Neural progenitor cell (in vitro differentiated cells): ENCODE results near the gene CDS2. TPM values are rescaled to one million over a fixed set of nuclear protein-coding genes. Genes with fewer than 3 reads are reported as not detected.

ENCODE experiments used
- DNase-seq: peaks from one replicate; pipeline ENCODE4 v3.0.0-alpha.2; 2016; ENCODE audit warnings: low spot score
- H2AFZ ChIP-seq: fragments of 200-600 bp; sonication (generic); replicated peaks from 2 replicates; pipeline ENCODE4 v1.6.1; 2016; ENCODE audit warnings: antibody characterized with exemption
- H3F3A ChIP-seq: fragments of 200-600 bp; sonication (generic); 2 replicates; pipeline ENCODE4 v1.6.1; 2016; ENCODE audit warnings: antibody characterized with exemption, low read depth
- H3K27ac ChIP-seq: fragments of 200-600 bp; sonication (generic); 2 replicates; pipeline ENCODE4 v1.5.1; 2016; ENCODE audit warnings: mild to moderate bottlenecking
- H3K27me3 ChIP-seq: fragments of 200-600 bp; sonication (generic); 2 replicates; pipeline ENCODE4 v1.6.1; 2016; ENCODE audit warnings: mild to moderate bottlenecking, moderate library complexity
- H3K36me3 ChIP-seq: fragments of 200-600 bp; sonication (generic); 2 replicates; pipeline ENCODE4 v1.5.1; 2016
- H3K4me1 ChIP-seq: fragments of 200-600 bp; sonication (generic); 2 replicates; pipeline ENCODE4 v1.6.1; 2016; ENCODE audit warnings: mixed run types
- H3K4me2 ChIP-seq: fragments of 200-600 bp; sonication (generic); 2 replicates; pipeline ENCODE4 v1.6.1; 2016
- H3K4me3 ChIP-seq: fragments of 200-600 bp; sonication (generic); 2 replicates; pipeline ENCODE4 v1.5.1; 2016
- H3K79me2 ChIP-seq: fragments of 200-600 bp; sonication (generic); 2 replicates; pipeline ENCODE4 v1.6.1; 2016; ENCODE audit warnings: low read depth
- H3K9ac ChIP-seq: fragments of 200-600 bp; sonication (generic); 2 replicates; pipeline ENCODE4 v1.6.1; 2016
- H3K9me3 ChIP-seq: fragments of 200-600 bp; sonication (generic); 2 replicates; pipeline ENCODE4 v1.5.1; 2016; ENCODE audit warnings: low read depth
- H4K20me1 ChIP-seq: fragments of 200-600 bp; sonication (generic); 2 replicates; pipeline ENCODE4 v1.6.1; 2016; ENCODE audit warnings: low read depth
- H3K27ac Mint-ChIP-seq: 3 replicates; pipeline ENCODE4 v1.8.0; 2021; ENCODE audit warnings: mixed read lengths
- H3K27me3 Mint-ChIP-seq: 2 replicates; pipeline ENCODE4 v1.8.0; 2022; ENCODE audit warnings: low read depth, mild to moderate bottlenecking, inconsistent platforms, moderate library complexity, mixed read lengths; ENCODE audit not compliant: insufficient read depth
- H3K36me3 Mint-ChIP-seq: 3 replicates; pipeline ENCODE4 v1.8.0; 2021; ENCODE audit warnings: mixed read lengths
- H3K4me1 Mint-ChIP-seq: 3 replicates; pipeline ENCODE4 v1.8.0; 2021; ENCODE audit warnings: mixed read lengths
- H3K4me3 Mint-ChIP-seq: 3 replicates; pipeline ENCODE4 v1.8.0; 2021; ENCODE audit warnings: mild to moderate bottlenecking, moderate library complexity, mixed read lengths
- H3K9me3 Mint-ChIP-seq: 3 replicates; pipeline ENCODE4 v1.8.0; 2020; ENCODE audit warnings: mixed read lengths
- EZH2 ChIP-seq: fragments of 200-600 bp; sonication (generic); IDR thresholded peaks from 2 replicates; pipeline ENCODE4 v1.6.1; 2017; ENCODE audit warnings: antibody characterized with exemption, mild to moderate bottlenecking, moderate library complexity
- EZH2phosphoT487 ChIP-seq: fragments of 200-600 bp; sonication (generic); IDR thresholded peaks from 2 replicates; pipeline ENCODE4 v1.6.1; 2017; ENCODE audit warnings: antibody characterized with exemption
- total RNA-seq: library from RNA; depleted of rRNA; stranded (reverse); fragments of >200 nt; gene quantifications from 2 replicates; pipeline ENCODE4 v1.2.3, GENCODE V29; 2015; ENCODE audit warnings: low replicate concordance
- TF ChIP-seq, protein P1 (sequence below): fragments of 200-600 bp; sonication (generic); IDR thresholded peaks from 2 replicates; pipeline ENCODE4 v1.5.1; 2017; ENCODE audit warnings: antibody characterized with exemption, mild to moderate bottlenecking

The CDS2 gene
- total RNA-seq, 1 donor from 2014 or later = 59.8 TPM

DNA sequence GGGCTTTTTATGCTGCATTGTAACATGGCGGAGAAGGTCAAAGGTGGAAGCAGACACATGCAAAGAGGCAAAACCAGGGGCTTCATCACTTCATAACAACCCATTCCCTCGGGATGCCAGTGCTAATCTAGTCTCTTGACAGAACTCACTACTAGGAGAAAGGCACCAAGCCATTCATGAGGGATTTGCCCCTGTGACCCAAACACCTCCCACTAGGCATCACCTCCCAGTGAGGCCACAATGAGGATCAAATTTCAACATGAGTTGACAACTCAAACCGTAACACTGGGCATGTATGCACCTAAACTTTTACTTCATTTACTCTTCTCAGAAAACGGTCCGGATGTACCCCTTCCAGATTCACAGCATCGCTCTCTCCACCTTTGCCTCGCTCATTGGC is 61.9 kb downstream of the CDS2 start:
- DNase-seq = peak; percentile 60
- Histone ChIP-seq H3K9me3 (no peaks in the 10 kb centered on the region), H3K27ac (no peak overlapping the region), H3K9ac (no peak overlapping the region), H3K27me3 (no peaks in the 10 kb centered on the region), H3K4me3 (no peak overlapping the region), H4K20me1 (no peaks in the 10 kb centered on the region), H3K4me2 (peak overlapping the region; percentile 25), H3K36me3 (no peaks in the 10 kb centered on the region), H2AFZ (no peak overlapping the region), H3K79me2 (no peaks in the 10 kb centered on the region), H3K4me1 (peaks cover 14% of the 10 kb centered on the region), H3F3A (peaks cover 11% of the 10 kb centered on the region)
- Mint-ChIP-seq H3K27me3 (no peaks in the 10 kb centered on the region), H3K9me3 (no peaks in the 10 kb centered on the region), H3K27ac (peak overlapping the region; percentile 85), H3K4me1 (peaks cover 19% of the 10 kb centered on the region), H3K4me3 (no peak overlapping the region), H3K36me3 (peaks cover 12% of the 10 kb centered on the region)
- TF ChIP-seq EZH2phosphoT487 (no peak), EZH2 (no peak)
- TF ChIP-seq, protein P1, sequence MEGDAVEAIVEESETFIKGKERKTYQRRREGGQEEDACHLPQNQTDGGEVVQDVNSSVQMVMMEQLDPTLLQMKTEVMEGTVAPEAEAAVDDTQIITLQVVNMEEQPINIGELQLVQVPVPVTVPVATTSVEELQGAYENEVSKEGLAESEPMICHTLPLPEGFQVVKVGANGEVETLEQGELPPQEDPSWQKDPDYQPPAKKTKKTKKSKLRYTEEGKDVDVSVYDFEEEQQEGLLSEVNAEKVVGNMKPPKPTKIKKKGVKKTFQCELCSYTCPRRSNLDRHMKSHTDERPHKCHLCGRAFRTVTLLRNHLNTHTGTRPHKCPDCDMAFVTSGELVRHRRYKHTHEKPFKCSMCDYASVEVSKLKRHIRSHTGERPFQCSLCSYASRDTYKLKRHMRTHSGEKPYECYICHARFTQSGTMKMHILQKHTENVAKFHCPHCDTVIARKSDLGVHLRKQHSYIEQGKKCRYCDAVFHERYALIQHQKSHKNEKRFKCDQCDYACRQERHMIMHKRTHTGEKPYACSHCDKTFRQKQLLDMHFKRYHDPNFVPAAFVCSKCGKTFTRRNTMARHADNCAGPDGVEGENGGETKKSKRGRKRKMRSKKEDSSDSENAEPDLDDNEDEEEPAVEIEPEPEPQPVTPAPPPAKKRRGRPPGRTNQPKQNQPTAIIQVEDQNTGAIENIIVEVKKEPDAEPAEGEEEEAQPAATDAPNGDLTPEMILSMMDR = no peak

- Histone ChIP-seq H3K4me1 (peaks cover 14% of the 10 kb centered on the region), H3K27ac (no peak overlapping the region), H3K36me3 (no peaks in the 10 kb centered on the region), H3K4me2 (no peak overlapping the region), H2AFZ (no peak overlapping the region), H3K27me3 (no peaks in the 10 kb centered on the region), H3F3A (peaks cover 11% of the 10 kb centered on the region), H3K79me2 (no peaks in the 10 kb centered on the region), H3K9ac (no peak overlapping the region), H3K9me3 (no peaks in the 10 kb centered on the region), H4K20me1 (no peaks in the 10 kb centered on the region), H3K4me3 (no peak overlapping the region)
- H3K4me1 Mint-ChIP-seq = peaks cover 19% of the 10 kb centered on the region
- H3K27ac Mint-ChIP-seq = no peak overlapping the region
- H3K4me3 Mint-ChIP-seq = no peak overlapping the region
- H3K27me3 Mint-ChIP-seq = no peaks in the 10 kb centered on the region
- no peak for DNase-seq
- TF ChIP-seq EZH2phosphoT487 (no peak), EZH2 (no peak)
- TF ChIP-seq, protein P1 = no peak
- H3K36me3 Mint-ChIP-seq = peaks cover 12% of the 10 kb centered on the region
- no peaks in the 10 kb centered on the region for H3K9me3 Mint-ChIP-seq
Observed at GRCh38 chr20:5189917-5190316, 63.1 kb downstream of the CDS2 start.

GRCh38 chr20:5190444-5190843 is 63.6 kb downstream of the CDS2 start:
- peaks cover 21% of the 10 kb centered on the region for H3K4me1 Mint-ChIP-seq
- no peaks in the 10 kb centered on the region for H3K79me2 ChIP-seq
- peaks cover 12% of the 10 kb centered on the region for H3K36me3 Mint-ChIP-seq
- peaks cover 16% of the 10 kb centered on the region for H3F3A ChIP-seq
- no peak overlapping the region for H3K27ac Mint-ChIP-seq
- H2AFZ ChIP-seq = no peak overlapping the region
- H3K4me3 Mint-ChIP-seq = no peak overlapping the region
- H3K4me1 ChIP-seq = peaks cover 18% of the 10 kb centered on the region
- no peaks in the 10 kb centered on the region for H3K9me3 Mint-ChIP-seq
- DNase-seq = no peak
- no peak overlapping the region for H3K27ac ChIP-seq
- no peak overlapping the region for H3K4me2 ChIP-seq
- TF ChIP-seq, protein P1 = no peak
- TF ChIP-seq EZH2 (no peak), EZH2phosphoT487 (no peak)
- H3K27me3 ChIP-seq = no peaks in the 10 kb centered on the region
- H4K20me1 ChIP-seq = no peaks in the 10 kb centered on the region
- no peak overlapping the region for H3K4me3 ChIP-seq
- H3K36me3 ChIP-seq = no peaks in the 10 kb centered on the region
- H3K27me3 Mint-ChIP-seq = no peaks in the 10 kb centered on the region
- H3K9me3 ChIP-seq = no peaks in the 10 kb centered on the region
- no peak overlapping the region for H3K9ac ChIP-seq
